Sigmoid colon (tissue), 7 donors: Measurements from ENCODE around the gene KLC4. TPM values are rescaled to one million over a fixed set of nuclear protein-coding genes. Genes with fewer than 3 reads are reported as not detected.

ENCODE experiments used
- DNase-seq: peaks from one replicate; pipeline ENCODE4 v3.0.0-alpha.2; 2019
- H3K27ac ChIP-seq, 4 donors: fragments of 200-600 bp; sonication (generic); one replicate each; pipeline ENCODE4 v1.5.1; 2016 to 2019; ENCODE audit warnings: mild to moderate bottlenecking in 1 of 4
- H3K27me3 ChIP-seq, 3 donors: fragments of 200-600 bp; sonication (generic); one replicate each; pipeline ENCODE4 v1.5.1; 2019; ENCODE audit warnings: mild to moderate bottlenecking in 1 of 3
- H3K36me3 ChIP-seq, 4 donors: fragments of 200-600 bp; sonication (generic); one replicate each; pipeline ENCODE4 v1.5.1; 2016 to 2019
- H3K4me1 ChIP-seq, 4 donors: fragments of 200-600 bp; sonication (generic); one replicate each; pipeline ENCODE4 v1.5.1; 2017 to 2019
- H3K4me3 ChIP-seq, 4 donors: fragments of 200-600 bp; sonication (generic); one replicate each; pipeline ENCODE4 v1.5.1; 2017 to 2019; ENCODE audit warnings: mild to moderate bottlenecking in 2 of 4, moderate library complexity in 1 of 4
- H3K9me3 ChIP-seq, 4 donors: fragments of 200-600 bp in 3 of 4; sonication (generic) in 3 of 4; one replicate each; pipeline versions ENCODE4 v1.5.1 to v1.6.1; 2013 to 2019
- EP300 ChIP-seq, 4 donors: sonication (generic); formaldehyde crosslinking; IDR thresholded peaks; one replicate each; pipeline ENCODE4 v1.6.1; 2017; ENCODE audit warnings: antibody characterized with exemption in 4 of 4
- POLR2A ChIP-seq, 2 donors: fragments of 450-650 bp; IDR thresholded peaks; one replicate each; pipeline ENCODE4 v1.6.1; 2016; ENCODE audit warnings: antibody characterized with exemption in 2 of 2, mild to moderate bottlenecking in 2 of 2, moderate library complexity in 2 of 2
- POLR2AphosphoS5 ChIP-seq, 4 donors: sonication (generic); formaldehyde crosslinking; IDR thresholded peaks; one replicate each; pipeline ENCODE4 v1.6.1; 2017; ENCODE audit warnings: antibody characterized with exemption in 4 of 4
- WGBS, 2 donors: extraction: QIAGEN DNeasy Blood & Tissue Kit; methylation state at CpG; one replicate each; pipeline ENCODE4 v1.1.7; 2013; 5-methylcytosine and 5-hydroxymethylcytosine counted together
- intact Hi-C: fragments of 100-400 bp; cut with DNase I; formaldehyde crosslinking; loops from one replicate; pipeline ENCODE4 v1.15.1; 2023
- polyA plus RNA-seq, 3 donors: library from polyadenylated mRNA; stranded (reverse); fragments of 200-250 nt; gene quantifications; one replicate each; pipeline ENCODE4 v1.2.3, GENCODE V29; 2013
- total RNA-seq, 4 donors: library from RNA; depleted of rRNA; stranded (reverse); fragments of >200 nt; gene quantifications; one replicate each; pipeline ENCODE4 v1.1.0, GENCODE V29; 2016
- TF ChIP-seq, protein P1 (sequence below), 4 experiments: fragments of 450-650 bp in 3 of 4; fragments of 200-600 bp in 1 of 4; IDR thresholded peaks; one replicate each; pipeline ENCODE4 v1.5.1; 2016 to 2019; ENCODE audit warnings: antibody characterized with exemption in 4 of 4, mild to moderate bottlenecking in 3 of 4, moderate library complexity in 2 of 4
- donor health status: healthy with polysubstance abuse.
- donor health status: Bipolar disorder and iron deficiency.
- donor health status: healthy.

The KLC4 gene
- total and polyA plus RNA-seq, 7 donors: 23.2 to 116 (median 44.9) TPM

DNA sequence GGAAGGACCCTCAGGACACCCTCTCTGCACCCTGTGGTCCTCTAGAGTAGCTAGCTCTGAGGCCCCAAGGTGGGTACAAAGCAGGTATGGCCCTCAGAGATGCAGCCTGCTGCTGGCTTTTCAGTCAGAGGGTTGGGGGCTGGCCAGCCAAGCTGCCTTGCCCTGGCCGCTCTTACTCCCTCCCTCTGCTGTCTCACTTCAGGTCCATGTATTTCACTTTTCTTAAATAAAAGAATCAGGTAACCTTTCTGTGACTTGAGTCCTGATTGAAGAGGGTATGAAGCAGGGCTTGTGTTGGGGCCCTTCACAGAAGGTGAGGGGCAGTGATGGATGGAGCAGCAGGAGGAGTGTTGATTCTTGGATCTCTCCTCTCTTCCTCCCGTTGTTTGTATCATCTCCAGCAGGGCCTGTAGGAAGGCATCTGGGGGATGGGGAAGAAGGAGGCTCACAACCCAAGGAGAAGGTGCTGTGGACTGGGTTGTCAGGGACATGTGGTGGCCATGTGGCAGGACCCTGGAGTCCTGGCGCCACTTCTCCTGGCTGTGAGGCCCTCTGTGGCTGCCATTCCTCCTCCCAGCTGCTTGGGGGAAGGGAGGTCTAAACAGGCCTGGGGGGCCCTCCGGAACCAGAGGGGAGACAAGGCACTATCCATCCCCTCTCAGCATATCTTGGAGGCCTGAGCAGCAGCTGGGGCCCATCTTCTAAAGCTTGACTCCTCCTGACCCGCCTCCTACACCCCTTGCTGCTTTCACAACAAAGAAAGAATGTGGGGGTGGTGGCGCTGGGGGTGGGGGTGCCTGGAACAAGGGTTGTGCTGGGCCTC, 15.6 kb downstream of the KLC4 start:
- H3K9me3 ChIP-seq: no peaks in the 10 kb centered on the region
- peaks cover 7 to 43% (median 11%) of the 10 kb centered on the region in 4 donors for H3K36me3 ChIP-seq
- H3K4me3 ChIP-seq: no peak overlapping the region
- peak overlapping the region in 1 of 4 donors; percentile 42 for H3K27ac ChIP-seq
- H3K27me3 ChIP-seq: peaks cover 13 to 28% (median 16%) of the 10 kb centered on the region in 3 donors
- TF ChIP-seq, protein P1, sequence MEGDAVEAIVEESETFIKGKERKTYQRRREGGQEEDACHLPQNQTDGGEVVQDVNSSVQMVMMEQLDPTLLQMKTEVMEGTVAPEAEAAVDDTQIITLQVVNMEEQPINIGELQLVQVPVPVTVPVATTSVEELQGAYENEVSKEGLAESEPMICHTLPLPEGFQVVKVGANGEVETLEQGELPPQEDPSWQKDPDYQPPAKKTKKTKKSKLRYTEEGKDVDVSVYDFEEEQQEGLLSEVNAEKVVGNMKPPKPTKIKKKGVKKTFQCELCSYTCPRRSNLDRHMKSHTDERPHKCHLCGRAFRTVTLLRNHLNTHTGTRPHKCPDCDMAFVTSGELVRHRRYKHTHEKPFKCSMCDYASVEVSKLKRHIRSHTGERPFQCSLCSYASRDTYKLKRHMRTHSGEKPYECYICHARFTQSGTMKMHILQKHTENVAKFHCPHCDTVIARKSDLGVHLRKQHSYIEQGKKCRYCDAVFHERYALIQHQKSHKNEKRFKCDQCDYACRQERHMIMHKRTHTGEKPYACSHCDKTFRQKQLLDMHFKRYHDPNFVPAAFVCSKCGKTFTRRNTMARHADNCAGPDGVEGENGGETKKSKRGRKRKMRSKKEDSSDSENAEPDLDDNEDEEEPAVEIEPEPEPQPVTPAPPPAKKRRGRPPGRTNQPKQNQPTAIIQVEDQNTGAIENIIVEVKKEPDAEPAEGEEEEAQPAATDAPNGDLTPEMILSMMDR (IDR thresholded peaks at IDR 0.05): no peak
- TF ChIP-seq POLR2AphosphoS5 (IDR thresholded peaks at IDR 0.05) (no peak), EP300 (IDR thresholded peaks at IDR 0.05) (no peak), POLR2A (IDR thresholded peaks at IDR 0.05) (no peak)
- 75% methylated on average over 6 of the region's 6 CpGs for WGBS, 2 donors
- H3K4me1 ChIP-seq: peaks cover 0 to 18% (median 16%) of the 10 kb centered on the region in 4 donors
- no peak for DNase-seq
- intact Hi-C loops: no loop called here

DNA sequence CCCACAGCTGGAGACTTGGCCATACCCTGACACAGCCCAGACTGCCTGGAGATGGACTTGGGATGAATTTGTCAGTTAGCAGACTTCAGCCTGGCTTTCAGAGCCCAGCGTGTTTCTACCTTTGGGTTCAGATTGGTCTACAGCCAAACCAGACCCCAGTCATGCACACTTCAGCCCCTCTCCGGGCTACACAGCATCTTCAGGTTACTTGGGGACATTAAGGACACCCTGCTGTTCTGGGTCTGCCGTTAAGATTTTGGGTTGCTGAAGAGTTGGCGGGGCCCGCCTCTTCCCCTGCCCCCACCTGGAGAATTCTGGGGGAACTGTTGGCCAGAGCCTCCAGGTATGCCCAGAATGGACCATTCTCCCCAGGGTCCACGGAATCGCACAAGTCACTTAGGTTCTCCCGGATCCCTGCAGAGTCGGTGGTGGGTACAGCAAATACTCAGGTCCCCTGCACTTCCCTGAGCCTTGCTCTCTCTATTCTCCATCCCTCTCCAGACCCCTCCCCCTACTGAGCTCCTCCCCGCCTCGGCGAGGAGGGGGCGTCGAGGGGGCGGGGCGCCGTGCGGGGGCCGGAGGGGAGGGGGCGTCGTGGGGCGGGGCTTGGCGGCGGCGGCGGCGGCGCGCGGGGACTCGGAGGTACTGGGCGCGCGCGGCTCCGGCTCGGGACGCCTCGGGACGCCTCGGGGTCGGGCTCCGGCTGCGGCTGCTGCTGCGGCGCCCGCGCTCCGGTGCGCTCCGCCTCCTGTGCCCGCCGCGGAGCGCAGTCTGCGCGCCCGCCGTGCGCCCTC, 16.4 kb downstream of the KLC4 start, which contains the start of gene PTK7:
PTK7 (plus strand) TSS at position 645 of the 794 bp plus-strand sequence. CDS start 175 bp downstream, outside the sequence.
- peak within 1 kb of the TSS in 1 of 4 donors; percentile 42 for H3K27ac ChIP-seq
- H3K36me3 ChIP-seq: peaks cover 7 to 43% (median 11%) of the 10 kb centered on the region in 4 donors
- intact Hi-C loops: no loop called here
- no peak for DNase-seq
- H3K27me3 ChIP-seq: peaks cover 13 to 28% (median 16%) of the 10 kb centered on the region in 3 donors
- 4 to 5% methylated on average over 60 of the region's 60 CpGs for WGBS, 2 donors
- TF ChIP-seq, protein P1 (IDR thresholded peaks at IDR 0.05): no peak
- TF ChIP-seq EP300 (IDR thresholded peaks at IDR 0.05): no peak
- TF ChIP-seq POLR2A (IDR thresholded peaks at IDR 0.05): no peak
- H3K9me3 ChIP-seq: no peaks in the 10 kb centered on the region
- peaks cover 0 to 18% (median 16%) of the 10 kb centered on the region in 4 donors for H3K4me1 ChIP-seq
- peak within 1 kb of the TSS; percentile 25 to 53 (median 48) for H3K4me3 ChIP-seq

DNA sequence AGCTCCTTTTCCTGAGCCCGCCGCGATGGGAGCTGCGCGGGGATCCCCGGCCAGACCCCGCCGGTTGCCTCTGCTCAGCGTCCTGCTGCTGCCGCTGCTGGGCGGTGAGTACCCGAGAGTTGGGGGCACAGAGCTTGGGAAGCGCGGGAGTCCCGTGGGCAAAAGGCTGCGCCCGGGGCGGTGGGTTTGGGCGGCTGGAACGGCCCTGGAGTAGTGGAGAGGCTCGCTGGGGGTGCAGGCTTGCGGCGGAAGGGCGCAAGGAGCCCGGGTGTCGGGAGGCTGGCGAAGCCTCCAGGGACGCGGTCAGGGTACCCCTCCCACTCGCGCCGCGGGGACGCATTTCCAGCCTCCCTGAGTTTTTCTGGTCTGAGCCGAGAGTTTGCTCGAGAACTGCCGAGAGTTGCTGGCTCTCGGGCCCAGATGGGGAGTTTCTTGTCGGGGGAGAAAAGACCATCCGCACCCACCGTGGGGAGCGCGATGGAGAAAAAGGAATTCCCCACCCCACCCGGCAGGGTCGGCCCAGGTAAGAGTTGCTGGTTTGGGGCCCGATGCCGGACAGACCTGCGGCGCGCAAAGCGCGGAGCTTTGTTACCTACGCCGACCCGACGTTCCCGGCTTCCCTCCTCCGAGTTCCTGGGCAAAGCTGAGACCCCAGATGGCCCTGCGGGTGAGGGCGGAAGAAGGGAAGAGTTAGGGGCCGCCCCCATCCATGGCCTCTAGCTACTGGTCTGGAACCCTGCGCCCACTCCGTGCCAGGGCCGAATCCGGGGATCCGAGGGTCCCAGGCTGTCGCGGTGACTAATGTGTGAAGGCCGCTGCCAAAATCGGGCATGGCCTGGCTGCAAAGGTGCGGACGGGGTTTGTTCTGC, 17.3 kb downstream of the KLC4 start:
- H3K36me3 ChIP-seq: peaks cover 7 to 34% (median 10%) of the 10 kb centered on the region in 4 donors
- H3K27ac ChIP-seq: peak overlapping the region in 1 of 4 donors; percentile 40
- WGBS, 2 donors: 1% methylated on average over 72 of the region's 72 CpGs
- peaks cover 13 to 28% (median 16%) of the 10 kb centered on the region in 3 donors for H3K27me3 ChIP-seq
- intact Hi-C loops: no loop called here
- H3K9me3 ChIP-seq: no peaks in the 10 kb centered on the region
- TF ChIP-seq EP300 (IDR thresholded peaks at IDR 0.05) (no peak), POLR2AphosphoS5 (IDR thresholded peaks at IDR 0.05) (no peak), POLR2A (IDR thresholded peaks at IDR 0.05) (no peak)
- TF ChIP-seq, protein P1 (IDR thresholded peaks at IDR 0.05): no peak
- peak overlapping the region; percentile 25 to 53 (median 48) for H3K4me3 ChIP-seq
- DNase-seq: no peak
- peaks cover 0 to 18% (median 16%) of the 10 kb centered on the region in 4 donors for H3K4me1 ChIP-seq

DNA sequence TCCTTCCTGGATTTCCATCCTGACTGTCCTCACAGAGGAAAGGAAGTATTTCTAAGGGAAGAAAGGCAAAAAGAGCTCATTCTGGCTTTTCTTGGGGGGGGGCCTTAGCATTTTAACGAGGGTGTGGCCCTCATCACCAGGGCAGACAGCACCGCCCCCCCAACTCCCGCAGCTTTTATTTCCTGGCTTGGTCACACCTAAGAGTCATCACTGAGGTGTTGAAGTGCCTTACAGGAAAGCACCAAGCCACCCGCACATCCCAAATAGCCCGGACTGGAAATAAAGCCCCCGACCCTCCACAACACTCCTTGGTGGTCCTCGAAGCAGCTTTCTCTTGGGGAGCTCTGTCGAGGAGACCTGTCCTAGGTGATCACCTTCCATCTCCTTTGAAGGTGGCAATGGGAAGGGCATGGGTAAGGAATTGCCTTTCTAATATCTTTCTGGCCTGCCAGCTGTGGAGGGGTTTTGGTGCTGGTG, 17.9 kb downstream of the KLC4 start:
- H3K36me3 ChIP-seq: peaks cover 6 to 28% (median 7%) of the 10 kb centered on the region in 4 donors
- no peak overlapping the region for H3K27ac ChIP-seq
- H3K4me1 ChIP-seq: peaks cover 0 to 18% (median 16%) of the 10 kb centered on the region in 4 donors
- TF ChIP-seq, protein P1 (IDR thresholded peaks at IDR 0.05): no peak
- TF ChIP-seq POLR2AphosphoS5 (IDR thresholded peaks at IDR 0.05): no peak
- TF ChIP-seq EP300 (IDR thresholded peaks at IDR 0.05): no peak
- no peak for TF ChIP-seq POLR2A (IDR thresholded peaks at IDR 0.05)
- DNase-seq: no peak
- peaks cover 13 to 28% (median 16%) of the 10 kb centered on the region in 3 donors for H3K27me3 ChIP-seq
- peak overlapping the region in 3 of 4 donors; percentile 43 to 53 (median 52) for H3K4me3 ChIP-seq
- 23 to 39% methylated on average over 8 of the region's 8 CpGs for WGBS, 2 donors
- intact Hi-C loops: no loop called here
- H3K9me3 ChIP-seq: no peaks in the 10 kb centered on the region
